Uterus (tissue), 4 donors: Measurements from ENCODE around the gene BACH2. TPM values are rescaled to one million over a fixed set of nuclear protein-coding genes. Genes with fewer than 3 reads are reported as not detected.
"Not testable (repeated sequence)": the region's sequence is repeated elsewhere in the genome, so short reads cannot be mapped to it uniquely, and the experiment has no call there.

Source experiments
- DNase-seq, 2 donors: peaks; one replicate each; pipeline ENCODE4 v3.0.0-alpha.2; 2019 to 2020
- H3K27ac ChIP-seq, 2 donors: fragments of 200-600 bp; sonication (generic); 1 replicate in 1 of 2; 2 replicates in 1 of 2; pipeline ENCODE4 v1.5.1; 2016 to 2018
- H3K27me3 ChIP-seq, 2 donors: fragments of 200-600 bp; sonication (generic); one replicate each; pipeline ENCODE4 v1.5.1; 2018 to 2019; ENCODE audit warnings: control low read depth in 1 of 2
- H3K36me3 ChIP-seq, 2 donors: fragments of 200-600 bp; sonication (generic); one replicate each; pipeline ENCODE4 v1.5.1; 2019; ENCODE audit warnings: control low read depth in 1 of 2
- H3K4me1 ChIP-seq, 2 donors: fragments of 200-600 bp; sonication (generic); one replicate each; pipeline ENCODE4 v1.5.1; 2018 to 2019; ENCODE audit warnings: control low read depth in 1 of 2
- H3K4me3 ChIP-seq, 2 donors: fragments of 200-600 bp; sonication (generic); 1 replicate in 1 of 2; 2 replicates in 1 of 2; pipeline ENCODE4 v1.5.1; 2018 to 2019; ENCODE audit warnings: mild to moderate bottlenecking in 1 of 2
- H3K9me3 ChIP-seq, 2 donors: fragments of 200-600 bp; sonication (generic); one replicate each; pipeline ENCODE4 v1.5.1; 2019; ENCODE audit warnings: control low read depth in 1 of 2
- CTCF ChIP-seq, 4 experiments: fragments of 200-600 bp in 2 of 4; fragments of 450-650 bp in 2 of 4; sonication (generic) in 2 of 4; IDR thresholded peaks; one replicate each; pipeline ENCODE4 v1.5.1; 2016 to 2019; ENCODE audit warnings: antibody characterized with exemption in 4 of 4, mild to moderate bottlenecking in 2 of 4, moderate library complexity in 1 of 4
- POLR2A ChIP-seq, 2 donors: fragments of 450-650 bp; IDR thresholded peaks; one replicate each; pipeline ENCODE4 v1.6.1; 2016; ENCODE audit warnings: antibody characterized with exemption in 2 of 2, mild to moderate bottlenecking in 1 of 2, moderate library complexity in 1 of 2
- intact Hi-C: fragments of 100-400 bp; cut with DNase I; formaldehyde crosslinking; loops from one replicate; pipeline ENCODE4 v1.15.1; 2023; ENCODE audit warnings: low total_unique reads
- total RNA-seq, 4 donors: library from RNA; depleted of rRNA in 3 of 4; stranded (reverse); fragments of >200 nt in 3 of 4; gene quantifications; one replicate each; pipeline versions ENCODE4 v1.1.0 to v1.2.4, GENCODE V29; 2014 to 2023
- donor health status: DM: yes; HTN: yes; CAD: no.

Gene BACH2
- total RNA-seq, 4 donors from 2014 or later = 1.3 to 15.0 (median 9.7) TPM

GRCh38 chr6:90062051-90062450 is 234.6 kb downstream of the BACH2 start:
- DNase-seq = no peak
- Histone ChIP-seq H3K9me3 (no peaks in the 10 kb centered on the region), H3K36me3 (no peaks in the 10 kb centered on the region), H3K4me3 (no peak overlapping the region), H3K27ac (no peak overlapping the region), H3K4me1 (no peaks in the 10 kb centered on the region), H3K27me3 (no peaks in the 10 kb centered on the region)
- no peak for TF ChIP-seq POLR2A (IDR thresholded peaks at IDR 0.05)
- TF ChIP-seq CTCF (IDR thresholded peaks at IDR 0.05) = no peak
- intact Hi-C loops = no loop called here

- DNase-seq, H3K36me3 ChIP-seq, intact Hi-C loops, H3K4me1 ChIP-seq, H3K27ac ChIP-seq, H3K9me3 ChIP-seq, H3K27me3 ChIP-seq, H3K4me3 ChIP-seq: not testable (repeated sequence)
Observed at GRCh38 chr6:90059178-90059577, 237.5 kb downstream of the BACH2 start.

- H3K9me3 ChIP-seq, H3K27ac ChIP-seq, intact Hi-C loops, H3K4me3 ChIP-seq, H3K27me3 ChIP-seq, DNase-seq, H3K36me3 ChIP-seq, H3K4me1 ChIP-seq: not testable (repeated sequence)
Observed at GRCh38 chr6:90055924-90056323, 240.7 kb downstream of the BACH2 start.

GRCh38 chr6:90054193-90054592 is 242.4 kb downstream of the BACH2 start:
- DNase-seq, H3K27ac ChIP-seq, H3K9me3 ChIP-seq, H3K36me3 ChIP-seq, H3K27me3 ChIP-seq, H3K4me3 ChIP-seq, H3K4me1 ChIP-seq, intact Hi-C loops: not testable (repeated sequence)

- Histone ChIP-seq H3K4me1 (no peaks in the 10 kb centered on the region), H3K27ac (no peak overlapping the region), H3K4me3 (no peak overlapping the region), H3K9me3 (no peaks in the 10 kb centered on the region), H3K27me3 (no peaks in the 10 kb centered on the region), H3K36me3 (no peaks in the 10 kb centered on the region)
- DNase-seq = no peak
- TF ChIP-seq POLR2A (IDR thresholded peaks at IDR 0.05) (no peak), CTCF (IDR thresholded peaks at IDR 0.05) (no peak)
- intact Hi-C loops = no loop called here
Observed at GRCh38 chr6:90053614-90054013, 243.0 kb downstream of the BACH2 start.

- H3K27me3 ChIP-seq = no peaks in the 10 kb centered on the region
- no peak overlapping the region for H3K27ac ChIP-seq
- H3K4me1 ChIP-seq = no peaks in the 10 kb centered on the region
- no peaks in the 10 kb centered on the region for H3K36me3 ChIP-seq
- no peak overlapping the region for H3K4me3 ChIP-seq
- H3K9me3 ChIP-seq = no peaks in the 10 kb centered on the region
- intact Hi-C loops = no loop called here
- no peak for DNase-seq
- TF ChIP-seq CTCF (IDR thresholded peaks at IDR 0.05) (no peak), POLR2A (IDR thresholded peaks at IDR 0.05) (no peak)
Observed at GRCh38 chr6:90049295-90049694, 247.3 kb downstream of the BACH2 start.

GRCh38 chr6:90048206-90048967 is 248.3 kb downstream of the BACH2 start:
- no peak overlapping the region for H3K27ac ChIP-seq
- DNase-seq = no peak
- H3K9me3 ChIP-seq = no peaks in the 10 kb centered on the region
- H3K27me3 ChIP-seq = no peaks in the 10 kb centered on the region
- intact Hi-C loops = no loop called here
- no peaks in the 10 kb centered on the region for H3K36me3 ChIP-seq
- TF ChIP-seq CTCF (IDR thresholded peaks at IDR 0.05) = no peak
- no peak for TF ChIP-seq POLR2A (IDR thresholded peaks at IDR 0.05)
- H3K4me1 ChIP-seq = no peaks in the 10 kb centered on the region
- H3K4me3 ChIP-seq = no peak overlapping the region
